Heart right ventricle (tissue), 16 donors: Measurements from ENCODE around the gene ROPN1L. TPM values are rescaled to one million over a fixed set of nuclear protein-coding genes. Genes with fewer than 3 reads are reported as not detected.

Source experiments
- ATAC-seq, 8 donors: fragments of 200-7000 bp; cut with Tn5 transposase; one replicate each; pipeline ENCODE4 v1.9.1; 2020; ENCODE audit warnings: mild to moderate bottlenecking in 8 of 8, moderate library complexity in 8 of 8, moderate number of reproducible peaks in 1 of 8
- DNase-seq, 2 donors: peaks; one replicate each; pipeline ENCODE4 v3.0.0-alpha.2; 2020
- H3K27ac ChIP-seq, 10 donors: fragments of 200-600 bp; sonication (generic) in 2 of 10; one replicate each; pipeline versions ENCODE4 v1.5.0 to v1.8.0; 2020 to 2022; ENCODE audit warnings: mild to moderate bottlenecking in 3 of 10
- H3K27me3 ChIP-seq, 7 donors: fragments of 200-600 bp; one replicate each; pipeline ENCODE4 v1.8.0; 2021 to 2022; ENCODE audit warnings: mild to moderate bottlenecking in 2 of 7
- H3K36me3 ChIP-seq, 9 donors: fragments of 200-600 bp; sonication (generic) in 1 of 9; one replicate each; pipeline versions ENCODE4 v1.5.0 to v1.8.0; 2020 to 2022; ENCODE audit warnings: mild to moderate bottlenecking in 2 of 9
- H3K4me1 ChIP-seq, 9 donors: fragments of 200-600 bp; sonication (generic) in 1 of 9; one replicate each; pipeline versions ENCODE4 v1.5.0 to v1.8.0; 2020 to 2022; ENCODE audit warnings: mild to moderate bottlenecking in 4 of 9
- H3K4me3 ChIP-seq, 10 donors: fragments of 200-600 bp; sonication (generic) in 2 of 10; one replicate each; pipeline versions ENCODE4 v1.5.0 to v1.8.0; 2020 to 2022; ENCODE audit warnings: mild to moderate bottlenecking in 7 of 10, moderate library complexity in 2 of 10
- H3K9me3 ChIP-seq, 11 donors: fragments of 200-600 bp in 10 of 11; sonication (generic) in 2 of 11; one replicate each; pipeline versions ENCODE4 v1.5.0 to v1.8.0; 2013 to 2022; ENCODE audit warnings: mild to moderate bottlenecking in 2 of 11, control low read depth in 1 of 11, moderate library complexity in 1 of 11
- WGBS, 2 donors: extraction: QIAGEN DNeasy Blood & Tissue Kit; methylation state at CpG; one replicate each; pipeline ENCODE4 v1.1.7; 2013; ENCODE audit warnings: inconsistent platforms in 1 of 2; 5-methylcytosine and 5-hydroxymethylcytosine counted together
- intact Hi-C, 10 donors: fragments of 100-400 bp; cut with DNase I; formaldehyde crosslinking; loops; one replicate each; pipeline versions ENCODE4 v1.11.1 to v1.14.2; 2022
- polyA plus RNA-seq, 2 donors: library from polyadenylated mRNA; stranded (reverse); fragments of 200-250 nt; gene quantifications; one replicate each; pipeline ENCODE4 v1.2.3, GENCODE V29; 2013
- total RNA-seq, 10 donors: library from RNA; stranded (reverse); fragmentation: NEBNext Ultra II Directional in 3 of 10; extraction: Animal tissue kit (Norgen Biotek cat#: 25700) in 3 of 10; gene quantifications; one replicate each; pipeline versions ENCODE4 v1.2.1 to v1.2.4, GENCODE V29; 2021 to 2023
- TF ChIP-seq, protein P1 (sequence below), 9 donors: fragments of 200-600 bp; sonication (generic) in 2 of 9; IDR thresholded peaks; one replicate each; pipeline versions ENCODE4 v1.5.0 to v1.8.0; 2021 to 2022; ENCODE audit warnings: antibody characterized with exemption in 9 of 9, mild to moderate bottlenecking in 5 of 9, moderate library complexity in 1 of 9
- donor health status: Arrhythmogenic right ventricular cardiomyopathy.
- donor health status: ischemic (EF 13 %, LVEDD 7.1; RV severe dilation, severe dysfunction).
- donor health status: healthy with polysubstance abuse.
- donor health status: DM: no; HTN: yes; CAD: no.
- donor health status: DM: no; HTN: no; CAD: no.
- donor health status: ischemic (EF 25% LVEDD 6.9; RV normal size, moderate dysfunction).
- donor health status: ischemic (EF 25% LVEDD 5.7; RV mildly dilated, moderate dysfunction).
- donor health status: healthy.
- donor health status: DM: yes; HTN: yes; CAD: no.
- donor health status: Ischemic cardiomyopathy.
- donor health status: ischemic (EF 35%, LVEDD 5.7; RV mildly dilated, moderate dysfunction).
- donor health status: nonischemic (EF 11% LVEDD 7.7; RV severe dilation, severe dysfunction).
- donor health status: DM: yes; HTN: yes; CAD: no.
- donor health status: PGD.
- donor health status: ischemic (EF 29% LVEDD 5.4; RV normal size, mild dysfunction).
- donor health status: nonischemic (EF 23%, LVEDD 6.1; RV moderate dilation, normal function).

Gene ROPN1L
- total and polyA plus RNA-seq, 12 donors, result 0.17 to 0.83 (median 0.31) TPM; not detected in 2

DNA sequence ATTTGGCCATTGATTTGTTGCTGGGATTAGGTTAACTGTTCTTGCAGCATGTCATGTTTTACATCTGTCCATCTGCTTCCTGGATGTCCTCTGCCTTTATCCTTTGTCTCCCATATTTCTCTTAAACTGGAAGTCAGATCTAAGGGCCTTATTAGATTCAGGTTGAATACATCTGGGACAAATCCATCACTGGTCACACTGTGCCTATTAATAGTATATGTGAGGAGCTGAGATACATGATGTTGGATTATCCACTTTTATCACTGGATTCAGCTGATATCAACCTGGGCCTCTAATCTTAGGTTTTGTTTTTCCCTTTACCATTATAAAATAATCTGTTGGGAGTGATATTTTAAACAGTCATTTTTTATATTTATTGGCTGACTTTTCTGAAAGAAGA is 41.8 kb upstream of the ROPN1L start:
- TF ChIP-seq, protein P1, sequence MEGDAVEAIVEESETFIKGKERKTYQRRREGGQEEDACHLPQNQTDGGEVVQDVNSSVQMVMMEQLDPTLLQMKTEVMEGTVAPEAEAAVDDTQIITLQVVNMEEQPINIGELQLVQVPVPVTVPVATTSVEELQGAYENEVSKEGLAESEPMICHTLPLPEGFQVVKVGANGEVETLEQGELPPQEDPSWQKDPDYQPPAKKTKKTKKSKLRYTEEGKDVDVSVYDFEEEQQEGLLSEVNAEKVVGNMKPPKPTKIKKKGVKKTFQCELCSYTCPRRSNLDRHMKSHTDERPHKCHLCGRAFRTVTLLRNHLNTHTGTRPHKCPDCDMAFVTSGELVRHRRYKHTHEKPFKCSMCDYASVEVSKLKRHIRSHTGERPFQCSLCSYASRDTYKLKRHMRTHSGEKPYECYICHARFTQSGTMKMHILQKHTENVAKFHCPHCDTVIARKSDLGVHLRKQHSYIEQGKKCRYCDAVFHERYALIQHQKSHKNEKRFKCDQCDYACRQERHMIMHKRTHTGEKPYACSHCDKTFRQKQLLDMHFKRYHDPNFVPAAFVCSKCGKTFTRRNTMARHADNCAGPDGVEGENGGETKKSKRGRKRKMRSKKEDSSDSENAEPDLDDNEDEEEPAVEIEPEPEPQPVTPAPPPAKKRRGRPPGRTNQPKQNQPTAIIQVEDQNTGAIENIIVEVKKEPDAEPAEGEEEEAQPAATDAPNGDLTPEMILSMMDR (IDR thresholded peaks at IDR 0.05), result no peak
- ATAC-seq (peak in 2 of 8 donors; percentile 58), DNase-seq (no peak)
- H3K36me3 ChIP-seq, result peaks cover 0 to 100% (median 32%) of the 10 kb centered on the region in 9 donors
- H3K27ac ChIP-seq, result peak overlapping the region in 7 of 10 donors; percentile 13 to 60 (median 37)
- H3K4me1 ChIP-seq, result peaks cover 0 to 23% (median 17%) of the 10 kb centered on the region in 9 donors
- no peaks in the 10 kb centered on the region for H3K27me3 ChIP-seq
- H3K9me3 ChIP-seq, result no peaks in the 10 kb centered on the region
- H3K4me3 ChIP-seq, result no peak overlapping the region
- intact Hi-C loops, result loop anchor here in 2 of 10 donors (5.0 kb wide), 1 partner anchor 118 kb away; no protein-coding TSS in a partner anchor

DNA sequence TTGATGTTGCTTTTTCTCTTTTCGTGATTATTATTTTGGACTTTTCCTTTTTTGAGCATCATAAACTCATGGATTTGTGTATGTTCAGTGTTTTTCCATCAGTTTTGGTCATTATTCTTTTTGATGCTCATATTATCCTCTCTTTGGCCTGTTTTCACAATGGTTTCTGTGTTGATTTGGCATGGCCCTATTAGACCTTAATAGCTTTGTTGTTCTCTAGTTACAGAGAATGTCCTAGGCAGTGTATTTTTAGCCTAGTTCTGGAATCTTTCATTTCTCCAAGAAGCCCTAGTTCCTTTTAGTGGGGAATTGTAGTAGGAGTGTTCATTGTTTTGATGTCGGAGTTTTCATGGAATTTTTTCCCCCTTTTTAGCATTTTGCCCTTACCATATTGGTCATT is 41.3 kb upstream of the ROPN1L start:
- H3K27ac ChIP-seq, result peak overlapping the region in 7 of 10 donors; percentile 13 to 60 (median 37)
- TF ChIP-seq, protein P1 (IDR thresholded peaks at IDR 0.05), result no peak
- peaks cover 0 to 100% (median 30%) of the 10 kb centered on the region in 9 donors for H3K36me3 ChIP-seq
- no peak overlapping the region for H3K4me3 ChIP-seq
- DNase-seq (no peak), ATAC-seq (peak in 6 of 8 donors; percentile 50 to 87 (median 70))
- no peaks in the 10 kb centered on the region for H3K9me3 ChIP-seq
- peaks cover 0 to 23% (median 17%) of the 10 kb centered on the region in 9 donors for H3K4me1 ChIP-seq
- intact Hi-C loops, result loop anchor here in 2 of 10 donors (5.0 kb wide), 1 partner anchor 118 kb away; no protein-coding TSS in a partner anchor
- H3K27me3 ChIP-seq, result no peaks in the 10 kb centered on the region
- 72 to 75% methylated on average over 2 of the region's 2 CpGs for WGBS, 2 donors

DNA sequence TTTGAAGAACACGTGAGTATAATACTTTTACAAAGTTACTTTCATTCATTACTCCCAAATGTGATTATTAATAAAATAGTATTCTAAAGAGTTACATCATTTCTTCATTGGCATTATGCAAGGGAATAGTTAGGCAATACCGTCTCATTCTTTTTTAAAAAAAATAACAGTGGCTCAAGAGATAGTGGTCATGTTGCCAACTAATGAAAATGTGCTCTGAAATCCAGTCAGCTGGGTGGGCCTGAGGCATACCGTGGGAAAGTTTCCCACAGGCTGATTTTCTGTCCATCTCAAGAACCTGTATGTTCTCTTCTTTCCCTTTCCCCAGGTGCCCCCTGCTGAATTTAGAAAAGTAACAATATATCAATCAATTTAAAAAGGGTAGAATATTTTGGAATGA is 40.8 kb upstream of the ROPN1L start:
- peaks cover 0 to 100% (median 31%) of the 10 kb centered on the region in 9 donors for H3K36me3 ChIP-seq
- WGBS, 2 donors, result 58 to 60% methylated on average over 3 of the region's 3 CpGs
- ATAC-seq, result peak in 5 of 8 donors; percentile 32 to 60 (median 33)

DNA sequence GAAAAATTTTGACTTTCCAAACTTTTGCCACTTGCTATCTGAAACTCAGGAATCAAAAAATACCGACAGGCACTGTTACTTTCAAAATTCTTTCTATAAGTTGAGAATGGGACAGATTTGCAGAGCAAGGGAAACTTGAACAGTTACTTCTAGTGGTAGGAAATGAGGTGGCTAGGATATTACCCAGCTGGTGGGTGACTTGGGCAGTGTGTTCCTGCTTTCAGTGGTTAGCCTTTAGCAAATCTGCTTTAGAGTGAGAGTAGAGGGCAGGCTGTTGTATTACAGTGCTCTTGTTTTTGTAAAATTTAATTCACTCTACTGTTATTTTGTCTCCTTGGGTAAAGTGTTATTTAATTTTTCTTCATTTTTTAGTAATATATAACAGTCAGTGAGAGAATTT is 40.2 kb upstream of the ROPN1L start:
- 71 to 73% methylated on average over 1 of the region's 1 CpG for WGBS, 2 donors
- TF ChIP-seq, protein P1 (IDR thresholded peaks at IDR 0.05), result no peak
- peak in 1 of 8 donors; percentile 40 for ATAC-seq

More for the DNA sequence above, 40.8 kb upstream of the ROPN1L start:
- TF ChIP-seq, protein P1 (IDR thresholded peaks at IDR 0.05), result peak in 1 of 9 donors; percentile 8
- intact Hi-C loops, result loop anchor here in 2 of 10 donors (5.0 kb wide), 1 partner anchor 119 kb away; no protein-coding TSS in a partner anchor
- H3K4me3 ChIP-seq, result no peak overlapping the region
- DNase-seq, result no peak
- H3K4me1 ChIP-seq, result peaks cover 0 to 23% (median 17%) of the 10 kb centered on the region in 9 donors
- peak overlapping the region in 4 of 10 donors; percentile 29 to 52 (median 36) for H3K27ac ChIP-seq
- H3K9me3 ChIP-seq, result no peaks in the 10 kb centered on the region
- H3K27me3 ChIP-seq, result no peaks in the 10 kb centered on the region

More for the DNA sequence above, 40.2 kb upstream of the ROPN1L start:
- Histone ChIP-seq H3K27me3 (no peaks in the 10 kb centered on the region), H3K9me3 (no peaks in the 10 kb centered on the region), H3K4me3 (no peak overlapping the region), H3K36me3 (peaks cover 0 to 100% (median 38%) of the 10 kb centered on the region in 9 donors), H3K27ac (peak overlapping the region in 3 of 10 donors; percentile 29 to 52 (median 34)), H3K4me1 (peaks cover 0 to 23% (median 17%) of the 10 kb centered on the region in 9 donors)
- intact Hi-C loops, result loop anchor here in 2 of 10 donors (5.0 kb wide), 1 partner anchor 119 kb away; no protein-coding TSS in a partner anchor
- DNase-seq, result no peak
